GM19351 (cell line): ENCODE results near the gene PRAMEF20.

Experiments
- ATAC-seq: cut with Tn5 transposase; IDR thresholded peaks from one replicate; pipeline ENCODE4 v1.9.1; 2021; ENCODE audit warnings: mild to moderate bottlenecking, moderate library complexity; ENCODE audit not compliant: unreplicated experiment

PRAMEF20 gene

GRCh38 chr1:13461977-13462376 is 51.7 kb downstream of the PRAMEF20 start:
- no peak for ATAC-seq

DNA sequence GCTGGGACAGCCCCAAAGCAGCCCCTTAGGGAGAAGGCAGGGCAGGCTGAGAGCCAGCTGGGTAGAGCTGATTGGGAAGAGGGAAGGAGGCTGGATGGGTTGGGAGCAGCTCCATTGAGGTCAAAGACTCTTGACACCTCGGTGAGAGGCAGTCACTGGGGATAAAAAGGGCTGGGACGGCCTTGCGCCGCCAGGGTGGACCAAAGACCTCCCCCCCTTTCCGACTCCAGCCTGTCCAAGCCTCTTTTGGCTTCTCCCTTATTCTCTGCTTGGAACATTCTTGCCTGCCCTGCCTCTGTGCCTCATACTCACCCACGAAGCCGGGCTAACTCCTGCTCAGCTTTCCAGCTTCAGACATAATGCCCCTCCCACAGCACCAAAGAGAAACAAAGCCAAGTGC is 52.4 kb downstream of the PRAMEF20 start:
- no peak for ATAC-seq

GRCh38 chr1:13465515-13465914 is 55.3 kb downstream of the PRAMEF20 start:
- ATAC-seq: no peak

- ATAC-seq: no peak
Observed at GRCh38 chr1:13469343-13469742, 59.1 kb downstream of the PRAMEF20 start.
